IMR-90 (cell line): Measurements from ENCODE around the gene KRT86.

ENCODE experiments used
- CEBPB ChIP-seq: IDR thresholded peaks from 2 replicates; pipeline ENCODE4 v1.6.1; 2012; ENCODE audit warnings: low read depth, low read length, improper control_type of control experiment
- CTCF ChIP-seq: conservative IDR thresholded peaks from 2 replicates; pipeline ENCODE4 v1.5.1; 2012; ENCODE audit warnings: mild to moderate bottlenecking, low read depth, low read length, improper control_type of control experiment
- ELK1 ChIP-seq: fragments of 150-350 bp; IDR thresholded peaks from 2 replicates; pipeline ENCODE4 v1.6.1; 2016; ENCODE audit warnings: low read depth, mild to moderate bottlenecking, low read length, moderate library complexity, borderline replicate concordance
- FOS ChIP-seq: fragments of 150-350 bp; IDR thresholded peaks from 2 replicates; pipeline ENCODE4 v1.6.1; 2016; ENCODE audit warnings: low read depth, low read length
- MAFK ChIP-seq: IDR thresholded peaks from 2 replicates; pipeline ENCODE4 v1.6.1; 2012; ENCODE audit warnings: low read depth, low read length, improper control_type of control experiment
- MAZ ChIP-seq: IDR thresholded peaks from 2 replicates; pipeline ENCODE4 v1.6.1; 2012; ENCODE audit warnings: low read depth, mild to moderate bottlenecking, low read length, improper control_type of control experiment, moderate library complexity, borderline replicate concordance
- MXI1 ChIP-seq: IDR thresholded peaks from 2 replicates; pipeline ENCODE4 v1.6.1; 2012; ENCODE audit warnings: low read depth, mild to moderate bottlenecking, low read length, moderate library complexity, borderline replicate concordance
- NFE2L2 ChIP-seq: fragments of 150-350 bp; IDR thresholded peaks from 2 replicates; pipeline ENCODE4 v1.6.1; 2016; ENCODE audit warnings: low read depth, mild to moderate bottlenecking, low read length
- POLR2A ChIP-seq: IDR thresholded peaks from 2 replicates; pipeline ENCODE4 v1.6.1; 2012; ENCODE audit warnings: mild to moderate bottlenecking, low read depth, low read length
- RAD21 ChIP-seq: IDR thresholded peaks from 2 replicates; pipeline ENCODE4 v1.6.1; 2012; ENCODE audit warnings: low read length, improper control_type of control experiment
- RCOR1 ChIP-seq: IDR thresholded peaks from 2 replicates; pipeline ENCODE4 v1.6.1; 2012; ENCODE audit warnings: mild to moderate bottlenecking, low read length, improper control_type of control experiment; ENCODE audit not compliant: insufficient replicate concordance
- RFX5 ChIP-seq: IDR thresholded peaks from 2 replicates; pipeline ENCODE4 v1.8.0; 2012; ENCODE audit warnings: low read depth, mild to moderate bottlenecking, low read length, moderate library complexity
- SMC3 ChIP-seq: fragments of 150-350 bp; IDR thresholded peaks from 2 replicates; pipeline ENCODE4 v1.6.1; 2016; ENCODE audit warnings: low read depth, mild to moderate bottlenecking, antibody characterized with exemption, low read length, moderate library complexity
- USF2 ChIP-seq: fragments of 150-350 bp; IDR thresholded peaks from 2 replicates; pipeline ENCODE4 v1.6.1; 2017; ENCODE audit warnings: mild to moderate bottlenecking, antibody characterized with exemption, low read length, low read depth

- TF ChIP-seq POLR2A (no peak), CTCF (no peak), RAD21 (no peak), CEBPB (no peak), SMC3 (no peak), MXI1 (no peak), NFE2L2 (no peak), USF2 (no peak), FOS (no peak), ELK1 (no peak), MAZ (no peak), RFX5 (no peak), MAFK (no peak), RCOR1 (no peak)
Observed at GRCh38 chr12:52225752-52226151, 48.7 kb upstream of the KRT86 start.
